Hepatocyte (in vitro differentiated cells): ENCODE data around the gene RAB38. TPM values are rescaled to one million over a fixed set of nuclear protein-coding genes. Genes with fewer than 3 reads are reported as not detected.

ENCODE experiments used
- DNase-seq: peaks from one replicate; pipeline ENCODE4 v3.0.0-alpha.2; 2016; ENCODE audit warnings: low spot score
- H2AFZ ChIP-seq: fragments of 200-600 bp; sonication (generic); 2 replicates; pipeline ENCODE4 v1.6.0; 2016; ENCODE audit warnings: antibody characterized with exemption, mild to moderate bottlenecking
- H3K27ac ChIP-seq: fragments of 200-600 bp; sonication (generic); 2 replicates; pipeline ENCODE4 v1.5.1; 2016; ENCODE audit warnings: mild to moderate bottlenecking
- H3K27me3 ChIP-seq: fragments of 200-600 bp; sonication (generic); 2 replicates; pipeline ENCODE4 v1.6.1; 2016
- H3K36me3 ChIP-seq: fragments of 200-600 bp; sonication (generic); replicated peaks from 2 replicates; pipeline ENCODE4 v1.5.1; 2016; ENCODE audit warnings: low read depth; ENCODE audit not compliant: insufficient read depth
- H3K4me1 ChIP-seq: fragments of 200-600 bp; sonication (generic); 2 replicates; pipeline ENCODE4 v1.5.1; 2016; ENCODE audit warnings: mild to moderate bottlenecking, moderate library complexity; ENCODE audit not compliant: insufficient read depth
- H3K4me2 ChIP-seq: fragments of 200-600 bp; sonication (generic); 2 replicates; pipeline ENCODE4 v1.6.0; 2016
- H3K4me3 ChIP-seq: fragments of 200-600 bp; sonication (generic); 2 replicates; pipeline ENCODE4 v1.5.1; 2016; ENCODE audit warnings: mild to moderate bottlenecking
- H3K79me2 ChIP-seq: fragments of 200-600 bp; sonication (generic); 2 replicates; pipeline ENCODE4 v1.6.0; 2017; ENCODE audit warnings: mild to moderate bottlenecking
- H3K9me2 ChIP-seq: fragments of 200-600 bp; sonication (generic); replicated peaks from 2 replicates; pipeline ENCODE4 v1.6.0; 2017; ENCODE audit warnings: mild to moderate bottlenecking; ENCODE audit not compliant: insufficient read depth
- H3K9me3 ChIP-seq: fragments of 200-600 bp; sonication (generic); 2 replicates; pipeline ENCODE4 v1.5.1; 2016; ENCODE audit warnings: low read depth, mild to moderate bottlenecking
- H4K20me1 ChIP-seq: fragments of 200-600 bp; sonication (generic); 2 replicates; pipeline ENCODE4 v1.6.0; 2016; ENCODE audit warnings: mild to moderate bottlenecking; ENCODE audit not compliant: insufficient read depth, poor library complexity, severe bottlenecking
- CTCF ChIP-seq: fragments of 200-600 bp; sonication (generic); IDR thresholded peaks from 2 replicates; pipeline ENCODE4 v1.5.1; 2016; ENCODE audit warnings: antibody characterized with exemption, mild to moderate bottlenecking; ENCODE audit not compliant: poor library complexity
- EZH2 ChIP-seq: fragments of 200-600 bp; sonication (generic); IDR thresholded peaks from 2 replicates; pipeline ENCODE4 v1.6.1; 2016; ENCODE audit warnings: antibody characterized with exemption, mild to moderate bottlenecking, borderline replicate concordance
- EZH2phosphoT487 ChIP-seq: fragments of 200-600 bp; sonication (generic); IDR thresholded peaks from one replicate; pipeline ENCODE4 v1.6.1; 2018; ENCODE audit warnings: antibody characterized with exemption, mild to moderate bottlenecking, low read depth, moderate library complexity; ENCODE audit not compliant: unreplicated experiment, severe bottlenecking
- WGBS: methylation state at CpG from one replicate; pipeline ENCODE4 v1.1.6; 2016; ENCODE audit warnings: low lambda C conversion rate; ENCODE audit errors: missing lambda C conversion rate; 5-methylcytosine and 5-hydroxymethylcytosine counted together
- polyA plus RNA-seq: library from polyadenylated mRNA; unstranded; fragments of >200 nt; fragmentation: Nextera tagmentation; extraction: Ambion mirVana; gene quantifications from 2 replicates; pipeline ENCODE4 v1.2.1, GENCODE V29; 2016
- total RNA-seq: library from RNA; depleted of rRNA; stranded (reverse); fragments of >200 nt; gene quantifications from 2 replicates; pipeline ENCODE4 v1.2.3, GENCODE V29; 2014

RAB38 gene
- total and polyA plus RNA-seq, 2 experiments from 2014 or later, result 14.6 to 14.8 TPM

- H2AFZ ChIP-seq, result no peak overlapping the region
- H3K4me3 ChIP-seq, result no peak overlapping the region
- no peak overlapping the region for H3K27ac ChIP-seq
- H3K4me1 ChIP-seq, result no peaks in the 10 kb centered on the region
- no peaks in the 10 kb centered on the region for H3K79me2 ChIP-seq
- no peaks in the 10 kb centered on the region for H3K36me3 ChIP-seq
- H4K20me1 ChIP-seq, result no peaks in the 10 kb centered on the region
- no peak for TF ChIP-seq EZH2phosphoT487
- TF ChIP-seq EZH2, result no peak
- TF ChIP-seq CTCF, result no peak
- no peaks in the 10 kb centered on the region for H3K9me3 ChIP-seq
- no peaks in the 10 kb centered on the region for H3K27me3 ChIP-seq
- no peak overlapping the region for H3K4me2 ChIP-seq
- DNase-seq, result no peak
- WGBS, result 79% methylated on average over 1 of the region's 1 CpG
- H3K9me2 ChIP-seq, result no peaks in the 10 kb centered on the region
These were observed 27.3 kb upstream of the RAB38 start for GRCh38 chr11:88202498-88202897.

GRCh38 chr11:88196393-88196792 is 21.1 kb upstream of the RAB38 start:
- no peaks in the 10 kb centered on the region for H3K9me3 ChIP-seq
- DNase-seq, result no peak
- no peaks in the 10 kb centered on the region for H3K36me3 ChIP-seq
- no peaks in the 10 kb centered on the region for H3K4me1 ChIP-seq
- no peaks in the 10 kb centered on the region for H3K9me2 ChIP-seq
- no peaks in the 10 kb centered on the region for H3K27me3 ChIP-seq
- H3K27ac ChIP-seq, result no peak overlapping the region
- TF ChIP-seq CTCF, result no peak
- no peak for TF ChIP-seq EZH2
- no peaks in the 10 kb centered on the region for H3K79me2 ChIP-seq
- no peak overlapping the region for H3K4me2 ChIP-seq
- no peak overlapping the region for H2AFZ ChIP-seq
- H4K20me1 ChIP-seq, result no peaks in the 10 kb centered on the region
- no peak overlapping the region for H3K4me3 ChIP-seq

- H3K27ac ChIP-seq, result no peak overlapping the region
- H2AFZ ChIP-seq, result no peak overlapping the region
- no peaks in the 10 kb centered on the region for H3K4me1 ChIP-seq
- H3K79me2 ChIP-seq, result no peaks in the 10 kb centered on the region
- DNase-seq, result no peak
- H4K20me1 ChIP-seq, result no peaks in the 10 kb centered on the region
- no peaks in the 10 kb centered on the region for H3K36me3 ChIP-seq
- H3K4me2 ChIP-seq, result no peak overlapping the region
- no peak overlapping the region for H3K4me3 ChIP-seq
- no peaks in the 10 kb centered on the region for H3K9me3 ChIP-seq
- TF ChIP-seq EZH2 (no peak), EZH2phosphoT487 (no peak), CTCF (no peak)
- H3K27me3 ChIP-seq, result no peaks in the 10 kb centered on the region
- no peaks in the 10 kb centered on the region for H3K9me2 ChIP-seq
These were observed 20.7 kb upstream of the RAB38 start for GRCh38 chr11:88195908-88196307.

- 45% methylated on average over 1 of the region's 1 CpG for WGBS
These were observed 19.7 kb upstream of the RAB38 start for GRCh38 chr11:88194990-88195389.

More at GRCh38 chr11:88194990-88195389, 19.7 kb upstream of the RAB38 start:
- H3K4me2 ChIP-seq, result no peak overlapping the region
- no peaks in the 10 kb centered on the region for H3K4me1 ChIP-seq
- TF ChIP-seq CTCF (no peak), EZH2 (no peak), EZH2phosphoT487 (no peak)
- no peak overlapping the region for H3K27ac ChIP-seq
- H3K27me3 ChIP-seq, result no peaks in the 10 kb centered on the region
- H3K9me2 ChIP-seq, result no peaks in the 10 kb centered on the region
- H3K4me3 ChIP-seq, result no peak overlapping the region
- no peak overlapping the region for H2AFZ ChIP-seq
- H3K9me3 ChIP-seq, result no peaks in the 10 kb centered on the region
- H4K20me1 ChIP-seq, result no peaks in the 10 kb centered on the region
- H3K79me2 ChIP-seq, result no peaks in the 10 kb centered on the region
- no peaks in the 10 kb centered on the region for H3K36me3 ChIP-seq
- DNase-seq, result no peak
